Mesenchymal stem cell (in vitro differentiated cells and primary cell): ENCODE results near the gene PRKG1.

Experiments used
- DNase-seq: peaks from one replicate; pipeline ENCODE4 v3.0.0-alpha.2; 2013
- H2AFZ ChIP-seq: one replicate; pipeline ENCODE4 v1.6.1; 2013; ENCODE audit warnings: low read depth, mild to moderate bottlenecking, control low read depth, inconsistent platforms, low read length, moderate library complexity
- H2AK5ac ChIP-seq: 2 replicates; pipeline ENCODE4 v1.6.1; 2013; ENCODE audit warnings: low read length, moderate library complexity, mild to moderate bottlenecking, inconsistent platforms; ENCODE audit not compliant: severe bottlenecking
- H2BK120ac ChIP-seq: one replicate; pipeline ENCODE4 v1.6.1; 2013; ENCODE audit warnings: low read depth, mild to moderate bottlenecking, inconsistent platforms, low read length, moderate library complexity
- H2BK12ac ChIP-seq, 2 experiments: one replicate each; pipeline ENCODE4 v1.6.1; 2013; ENCODE audit warnings: inconsistent platforms in 2 of 2, low read length in 2 of 2, mild to moderate bottlenecking in 2 of 2, moderate library complexity in 2 of 2, control low read depth in 1 of 2
- H2BK15ac ChIP-seq: one replicate; pipeline ENCODE4 v1.6.1; 2013; ENCODE audit warnings: mild to moderate bottlenecking, low read depth, inconsistent platforms; ENCODE audit not compliant: poor library complexity, severe bottlenecking
- H2BK5ac ChIP-seq: 2 replicates; pipeline ENCODE4 v1.6.1; 2013; ENCODE audit warnings: low read depth, mild to moderate bottlenecking, low read length, control low read depth, inconsistent platforms; ENCODE audit not compliant: poor library complexity, severe bottlenecking
- H3K14ac ChIP-seq, 2 experiments: one replicate each; pipeline ENCODE4 v1.6.1; 2013; ENCODE audit warnings: inconsistent platforms in 2 of 2, low read length in 2 of 2, control low read depth in 1 of 2, mild to moderate bottlenecking in 1 of 2, moderate library complexity in 1 of 2
- H3K18ac ChIP-seq, 2 experiments: one replicate each; pipeline ENCODE4 v1.6.1; 2013; ENCODE audit warnings: inconsistent platforms in 2 of 2, low read length in 2 of 2, control low read depth in 1 of 2, low read depth in 1 of 2, mild to moderate bottlenecking in 1 of 2
- H3K23ac ChIP-seq, 2 experiments: one replicate each; pipeline ENCODE4 v1.6.1; 2013; ENCODE audit warnings: inconsistent platforms in 2 of 2, low read length in 2 of 2, mild to moderate bottlenecking in 2 of 2, moderate library complexity in 2 of 2, control low read depth in 1 of 2
- H3K27ac ChIP-seq: 2 replicates; pipeline ENCODE4 v1.5.1; 2013; ENCODE audit warnings: mild to moderate bottlenecking, moderate library complexity, low read length, control low read depth, inconsistent platforms; ENCODE audit not compliant: poor library complexity, severe bottlenecking
- H3K27me3 ChIP-seq, 2 experiments: 2 replicates each; pipeline versions ENCODE4 v1.6.1 to v1.7.0; 2013; ENCODE audit warnings: low read length in 2 of 2, mild to moderate bottlenecking in 2 of 2, moderate library complexity in 2 of 2, control low read depth in 1 of 2, inconsistent platforms in 1 of 2; ENCODE audit not compliant: control insufficient read depth in 1 of 2, insufficient read depth in 1 of 2
- H3K36me3 ChIP-seq, 2 experiments: 2 replicates each; pipeline versions ENCODE4 v1.6.1 to v1.7.0; 2013; ENCODE audit warnings: low read length in 2 of 2, control low read depth in 1 of 2, inconsistent platforms in 1 of 2, low read depth in 1 of 2, mild to moderate bottlenecking in 1 of 2; ENCODE audit not compliant: insufficient read depth in 2 of 2, control insufficient read depth in 1 of 2
- H3K4ac ChIP-seq, 2 experiments: one replicate each; pipeline ENCODE4 v1.6.1; 2013; ENCODE audit warnings: inconsistent platforms in 2 of 2, low read length in 2 of 2, mild to moderate bottlenecking in 2 of 2, moderate library complexity in 2 of 2, control low read depth in 1 of 2, low read depth in 1 of 2
- H3K4me1 ChIP-seq: 2 replicates; pipeline ENCODE4 v1.6.1; 2013; ENCODE audit warnings: low read depth, low read length, control low read depth; ENCODE audit not compliant: control insufficient read depth, insufficient read depth
- H3K4me2 ChIP-seq: 2 replicates; pipeline ENCODE4 v1.6.1; 2013; ENCODE audit warnings: low read length, mild to moderate bottlenecking, inconsistent platforms; ENCODE audit not compliant: poor library complexity, severe bottlenecking
- H3K4me3 ChIP-seq, 2 experiments: 2 replicates each; pipeline versions ENCODE4 v1.5.1 to v1.7.0; 2013; ENCODE audit warnings: low read length in 2 of 2, mild to moderate bottlenecking in 2 of 2, control low read depth in 1 of 2, low read depth in 1 of 2; ENCODE audit not compliant: insufficient read depth in 1 of 2
- H3K79me1 ChIP-seq: replicated peaks from 2 replicates; pipeline ENCODE4 v1.6.1; 2013; ENCODE audit warnings: mild to moderate bottlenecking, control low read depth, low read length, inconsistent platforms; ENCODE audit not compliant: poor library complexity, severe bottlenecking
- H3K9ac ChIP-seq: 2 replicates; pipeline ENCODE4 v1.7.0; 2013; ENCODE audit warnings: mild to moderate bottlenecking, low read length, moderate library complexity
- H3K9me3 ChIP-seq: 2 replicates; pipeline ENCODE4 v1.7.0; 2013; ENCODE audit warnings: mild to moderate bottlenecking, low read length; ENCODE audit not compliant: control insufficient read depth
- H4K8ac ChIP-seq: one replicate; pipeline ENCODE4 v1.6.1; 2013; ENCODE audit warnings: inconsistent platforms, mild to moderate bottlenecking, low read length, moderate library complexity
- H4K91ac ChIP-seq: one replicate; pipeline ENCODE4 v1.6.1; 2013; ENCODE audit warnings: mild to moderate bottlenecking, low read length, inconsistent platforms
- WGBS: methylation state at CpG from one replicate; pipeline ENCODE4 v1.1.7; 2013; ENCODE audit warnings: mixed read lengths; 5-methylcytosine and 5-hydroxymethylcytosine counted together

PRKG1 gene

DNA sequence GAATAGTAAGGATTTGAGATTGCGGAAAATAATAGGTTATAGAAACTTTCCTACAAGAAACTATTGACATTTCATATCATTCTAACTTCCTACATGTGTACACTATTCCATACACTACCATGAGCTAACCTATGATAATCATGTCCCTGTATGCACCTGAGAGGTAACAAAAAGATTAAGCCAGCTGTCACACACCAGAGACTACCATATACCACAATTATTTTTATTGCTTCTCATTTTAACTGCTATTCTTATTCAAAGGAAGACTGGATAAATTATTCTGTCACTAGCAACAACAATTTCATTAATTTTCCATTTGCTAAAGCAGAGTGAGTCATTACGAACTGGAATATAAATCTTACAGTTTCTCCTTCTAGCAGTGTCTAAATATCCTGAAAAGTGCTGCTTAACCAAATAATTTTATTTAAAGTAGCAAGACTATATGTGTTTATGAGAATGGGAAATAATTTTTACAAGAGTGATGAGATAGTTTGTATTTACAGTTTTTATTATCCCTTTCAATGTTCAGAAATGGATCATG lies 1004.2 kb downstream of the PRKG1 start:
- no peak for DNase-seq
- Histone ChIP-seq H3K4me3 (no peak overlapping the region), H2BK5ac (no peak overlapping the region), H3K4ac (no peak overlapping the region), H3K27me3 (no peaks in the 10 kb centered on the region), H3K14ac (no peak overlapping the region), H2AFZ (no peak overlapping the region), H4K91ac (no peak overlapping the region), H4K8ac (no peak overlapping the region), H3K36me3 (no peaks in the 10 kb centered on the region), H2BK12ac (no peak overlapping the region), H3K79me1 (no peaks in the 10 kb centered on the region), H3K23ac (no peak overlapping the region), H3K18ac (no peak overlapping the region), H2BK15ac (no peak overlapping the region), H3K4me1 (no peaks in the 10 kb centered on the region), H2BK120ac (no peak overlapping the region), H3K27ac (no peak overlapping the region), H3K9me3 (no peaks in the 10 kb centered on the region), H2AK5ac (no peak overlapping the region), H3K4me2 (no peak overlapping the region), H3K9ac (no peak overlapping the region)
- WGBS: no CpG with 5 or more reads among the region's 2 CpGs

DNA sequence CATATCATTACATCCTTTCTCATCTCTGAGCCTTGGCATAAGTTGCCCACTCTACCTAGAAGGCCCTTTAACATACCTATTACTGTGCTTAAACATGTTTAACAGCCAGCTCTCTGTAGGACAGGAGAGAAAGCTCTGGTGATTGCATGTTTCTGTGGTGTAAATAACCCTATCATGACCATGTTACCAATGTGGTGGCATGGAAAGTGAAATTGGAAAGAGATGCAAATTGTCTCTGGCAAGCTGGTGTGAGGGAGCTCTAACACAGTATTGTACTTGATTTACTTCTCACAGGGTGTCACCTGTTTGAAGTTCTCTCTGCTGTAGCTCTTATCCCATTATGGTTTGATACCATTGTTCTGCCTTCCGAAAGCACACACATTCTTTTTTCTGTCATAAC lies 1008.0 kb downstream of the PRKG1 start:
- H2BK5ac ChIP-seq: no peak overlapping the region
- H3K27me3 ChIP-seq: no peaks in the 10 kb centered on the region
- no peak overlapping the region for H2AK5ac ChIP-seq
- DNase-seq: no peak
- no peak overlapping the region for H3K23ac ChIP-seq
- H3K18ac ChIP-seq: no peak overlapping the region
- no peak overlapping the region for H4K91ac ChIP-seq
- no peaks in the 10 kb centered on the region for H3K9me3 ChIP-seq
- no peak overlapping the region for H3K9ac ChIP-seq
- no peak overlapping the region for H3K14ac ChIP-seq
- 100% methylated on average over 1 of the region's 1 CpG for WGBS
- H3K4me1 ChIP-seq: no peaks in the 10 kb centered on the region
- no peak overlapping the region for H3K27ac ChIP-seq
- no peak overlapping the region for H4K8ac ChIP-seq
- H2BK15ac ChIP-seq: no peak overlapping the region
- H2BK12ac ChIP-seq: no peak overlapping the region
- H3K79me1 ChIP-seq: no peaks in the 10 kb centered on the region
- no peak overlapping the region for H2AFZ ChIP-seq
- H3K4ac ChIP-seq: no peak overlapping the region
- H3K36me3 ChIP-seq: no peaks in the 10 kb centered on the region
- no peak overlapping the region for H3K4me3 ChIP-seq
- no peak overlapping the region for H3K4me2 ChIP-seq
- no peak overlapping the region for H2BK120ac ChIP-seq

DNA sequence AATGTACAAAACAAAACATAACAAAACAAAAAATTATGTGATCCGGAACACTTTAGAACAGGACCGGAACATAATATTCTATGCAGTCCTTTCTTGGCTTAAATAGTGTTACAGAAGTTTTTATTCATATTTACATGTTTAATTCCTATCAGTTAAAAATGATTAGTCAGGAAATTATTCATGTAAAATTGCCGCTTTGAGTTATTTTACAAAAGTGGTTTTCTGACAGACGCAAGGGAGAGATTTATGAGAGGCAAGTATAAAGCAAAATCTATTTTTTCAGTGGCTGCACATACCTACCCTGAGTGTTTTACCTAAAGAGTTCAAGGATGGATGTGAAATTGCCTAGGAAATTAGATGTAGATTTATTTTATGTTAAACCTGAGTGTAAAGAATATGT lies 1009.1 kb downstream of the PRKG1 start:
- Histone ChIP-seq H3K79me1 (no peaks in the 10 kb centered on the region), H4K8ac (no peak overlapping the region), H3K14ac (no peak overlapping the region), H3K9ac (no peak overlapping the region), H2BK12ac (no peak overlapping the region), H4K91ac (no peak overlapping the region), H3K18ac (no peak overlapping the region), H3K4me3 (no peak overlapping the region), H3K23ac (no peak overlapping the region), H3K4me2 (no peak overlapping the region), H3K9me3 (no peaks in the 10 kb centered on the region), H2BK15ac (no peak overlapping the region), H2AK5ac (no peak overlapping the region), H3K36me3 (no peaks in the 10 kb centered on the region), H3K27ac (no peak overlapping the region), H3K27me3 (no peaks in the 10 kb centered on the region), H2BK5ac (no peak overlapping the region), H2BK120ac (no peak overlapping the region), H2AFZ (no peak overlapping the region), H3K4ac (no peak overlapping the region), H3K4me1 (no peaks in the 10 kb centered on the region)
- 98% methylated on average over 2 of the region's 4 CpGs for WGBS
- no peak for DNase-seq

DNA sequence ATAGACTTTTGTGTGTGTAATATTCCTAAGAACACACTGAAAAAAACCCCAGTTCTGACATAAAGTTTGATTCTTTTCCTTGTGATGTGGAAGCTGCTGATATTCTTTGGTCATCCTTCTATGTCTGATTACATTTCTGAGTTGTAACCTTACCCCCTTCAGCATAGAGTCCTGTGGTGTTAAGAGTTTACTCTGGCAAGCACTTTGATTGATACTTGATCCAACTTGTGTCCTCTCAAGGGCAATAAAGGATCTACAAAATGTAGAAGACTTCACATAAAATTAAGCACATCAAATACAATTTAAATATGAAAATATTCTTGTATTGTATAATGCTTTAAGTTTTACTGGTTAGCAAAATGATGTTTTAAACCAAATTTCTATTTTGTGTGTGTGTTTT lies 1018.1 kb downstream of the PRKG1 start:
- H3K36me3 ChIP-seq: no peaks in the 10 kb centered on the region
- no peak overlapping the region for H4K8ac ChIP-seq
- DNase-seq: no peak
- no peak overlapping the region for H3K4ac ChIP-seq
- no peak overlapping the region for H3K4me2 ChIP-seq
- H2BK120ac ChIP-seq: no peak overlapping the region
- no peak overlapping the region for H3K14ac ChIP-seq
- no peaks in the 10 kb centered on the region for H3K79me1 ChIP-seq
- H3K23ac ChIP-seq: no peak overlapping the region
- H2BK12ac ChIP-seq: no peak overlapping the region
- H2AK5ac ChIP-seq: no peak overlapping the region
- H4K91ac ChIP-seq: no peak overlapping the region
- no peaks in the 10 kb centered on the region for H3K4me1 ChIP-seq
- H3K27me3 ChIP-seq: no peaks in the 10 kb centered on the region
- H3K9me3 ChIP-seq: no peaks in the 10 kb centered on the region
- H3K18ac ChIP-seq: no peak overlapping the region
- no peak overlapping the region for H2AFZ ChIP-seq
- no peak overlapping the region for H3K9ac ChIP-seq
- H2BK15ac ChIP-seq: no peak overlapping the region
- no peak overlapping the region for H3K27ac ChIP-seq
- no peak overlapping the region for H3K4me3 ChIP-seq
- no peak overlapping the region for H2BK5ac ChIP-seq
